GM12801 (cell line): ENCODE results near the gene OTOA.

Experiments
- CTCF ChIP-seq: IDR thresholded peaks from one replicate; pipeline ENCODE4 v1.5.1; 2011; ENCODE audit warnings: control low read depth; ENCODE audit not compliant: insufficient read length; ENCODE audit errors: extremely low read depth

The OTOA gene

GRCh38 chr16:21713549-21714368 is 50.0 kb downstream of the OTOA start:
- TF ChIP-seq CTCF: no peak

DNA sequence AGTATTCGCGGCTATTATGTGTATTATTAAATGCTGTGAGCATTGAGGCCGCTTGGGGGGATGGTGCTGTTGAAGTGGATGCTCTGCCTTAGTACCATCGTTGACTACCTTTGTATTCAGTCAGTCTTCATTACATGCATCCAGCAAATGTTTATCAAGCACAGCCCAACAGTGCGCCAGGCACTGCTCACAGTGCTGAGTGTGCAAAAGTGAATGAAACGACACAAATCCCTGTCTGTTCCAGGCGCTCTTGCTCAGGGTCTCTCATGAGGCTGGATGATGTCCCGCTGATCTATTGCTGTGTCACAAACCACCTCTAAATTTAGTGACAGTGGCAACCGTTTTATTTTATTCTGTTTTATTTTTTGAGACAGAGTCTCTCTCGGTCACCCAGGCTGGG is 53.8 kb downstream of the OTOA start:
- TF ChIP-seq CTCF: no peak

DNA sequence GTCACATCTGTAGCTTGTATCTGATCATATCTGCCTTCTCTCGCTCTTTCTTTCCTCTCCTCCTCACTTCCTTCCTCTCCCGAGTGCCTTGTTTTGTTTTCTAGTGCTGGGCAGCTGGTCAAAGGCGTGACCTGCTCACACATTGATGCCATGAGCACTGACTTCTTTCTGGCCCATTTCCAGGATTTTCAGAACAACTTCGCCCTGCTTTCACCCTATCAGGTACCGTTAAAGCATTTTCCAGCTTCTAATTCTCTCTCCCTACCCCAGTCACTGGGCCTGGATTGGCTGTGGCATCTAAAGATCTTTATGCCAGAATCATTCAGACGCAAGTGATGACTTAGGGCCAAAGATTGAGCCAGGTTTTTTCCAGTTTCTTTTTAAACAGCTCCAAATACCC is 55.5 kb downstream of the OTOA start:
- TF ChIP-seq CTCF: no peak

- no peak for TF ChIP-seq CTCF
These were observed 56.8 kb downstream of the OTOA start for GRCh38 chr16:21720533-21720932.

DNA sequence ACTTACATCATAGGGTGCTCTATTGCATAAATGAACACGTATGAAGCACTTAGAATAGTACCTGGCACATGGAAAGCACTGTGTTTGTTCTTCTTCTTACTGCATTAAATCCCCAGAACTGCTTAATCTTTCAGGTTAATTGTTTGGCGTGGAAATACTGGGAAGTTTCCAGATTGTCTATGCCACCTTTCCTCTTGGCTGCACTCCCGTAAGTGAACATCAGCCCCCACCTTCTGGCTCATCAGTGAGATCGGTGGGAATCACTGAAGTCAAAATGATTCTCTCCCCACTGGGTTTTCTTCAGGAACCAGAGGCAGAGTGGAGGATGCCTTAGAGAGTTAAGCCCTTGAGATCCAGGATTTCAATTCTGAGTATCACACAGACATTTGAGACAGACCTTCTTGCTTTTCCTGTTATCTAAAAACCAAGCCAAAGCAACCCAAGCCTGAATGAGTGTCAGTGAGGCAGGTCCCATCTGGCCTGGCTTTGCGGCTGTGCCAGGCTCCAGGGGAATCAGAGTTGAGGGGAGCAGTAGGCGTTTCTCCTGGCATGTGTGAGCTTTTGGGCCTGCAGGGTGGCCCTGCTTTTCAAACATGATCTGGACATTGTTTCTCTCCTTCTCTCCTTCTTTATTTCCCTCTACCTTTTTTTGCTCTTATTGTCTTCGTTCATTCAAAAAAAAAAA is 59.1 kb downstream of the OTOA start:
- no peak for TF ChIP-seq CTCF

DNA sequence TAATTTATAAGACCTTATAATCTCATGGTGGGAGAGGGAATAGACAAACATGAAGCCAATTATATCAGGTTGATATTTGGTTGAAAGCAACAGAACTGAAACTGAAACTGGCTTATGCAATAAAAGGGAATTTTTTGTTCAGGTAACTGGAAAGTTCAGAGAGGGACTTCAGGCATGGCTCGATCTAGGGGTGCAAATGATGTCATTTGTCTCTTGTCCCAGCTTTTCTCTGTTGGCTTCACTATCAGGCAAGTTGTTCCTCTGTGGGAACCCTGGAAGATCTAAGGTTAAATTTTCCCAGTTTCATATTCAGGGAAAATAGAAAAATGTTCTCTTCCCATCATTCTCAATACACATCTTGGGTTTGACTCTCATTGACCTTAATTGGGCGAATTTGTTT is 59.8 kb downstream of the OTOA start:
- TF ChIP-seq CTCF: no peak

DNA sequence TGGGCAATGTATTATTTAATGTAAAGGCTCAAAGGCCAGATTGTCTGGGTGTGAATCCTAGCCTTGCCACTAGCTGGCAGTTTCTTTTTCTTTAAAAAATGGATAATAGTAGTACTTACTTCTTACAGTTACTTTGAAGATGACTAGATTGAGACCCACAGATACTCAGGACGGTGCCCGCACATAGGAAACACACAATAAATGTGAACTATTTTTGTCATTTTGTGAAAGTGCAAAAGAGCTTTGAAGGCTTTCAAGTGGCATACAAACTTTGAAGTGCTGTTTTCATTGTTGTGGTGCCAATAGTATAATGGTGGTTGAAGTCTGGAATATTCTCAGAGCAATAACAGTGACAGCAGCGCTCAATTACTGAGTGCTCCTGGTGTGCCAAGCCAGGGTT is 63.6 kb downstream of the OTOA start:
- no peak for TF ChIP-seq CTCF
